Measurements from ENCODE around the gene RUFY1.

- TF ChIP-seq CTCF (conservative IDR thresholded peaks at IDR 0.05) (no peak), EZH2 (IDR thresholded peaks at IDR 0.05; ENCODE audit: low read depth) (no peak)
Measured at GRCh38 chr5:179615203-179615602, 64.8 kb downstream of the RUFY1 start.

Data from PC-9 (cell line).